HUDEP-2 (cell line): ENCODE measurements around the gene PRKCA.

Experiments used
- DNase-seq, 76 experiments: peaks; one replicate each; lab custom pipeline; 2025; ENCODE audit not compliant: unreplicated experiment in 76 of 76; lab: John Stamatoyannopoulos, UW

Gene PRKCA

GRCh38 chr17:66715076-66715675 is 412.8 kb downstream of the PRKCA start:
- DNase-seq, result no peak

- DNase-seq, result peak in 25 of 76 experiments; percentile 3 to 60 (median 25)
Observed at GRCh38 chr17:66715745-66716156, 413.3 kb downstream of the PRKCA start.

- no peak for DNase-seq
Observed at GRCh38 chr17:66716236-66717026, 414.0 kb downstream of the PRKCA start.

GRCh38 chr17:66717641-66718058 is 415.2 kb downstream of the PRKCA start:
- DNase-seq, result no peak

GRCh38 chr17:66720027-66720426 is 417.6 kb downstream of the PRKCA start:
- no peak for DNase-seq

- DNase-seq, result no peak
Observed at GRCh38 chr17:66720567-66720966, 418.2 kb downstream of the PRKCA start.

- DNase-seq, result no peak
Observed at GRCh38 chr17:66722341-66722740, 419.9 kb downstream of the PRKCA start.

GRCh38 chr17:66724581-66725341 is 422.3 kb downstream of the PRKCA start:
- DNase-seq, result no peak

- DNase-seq, result peak in 1 of 76 experiments; percentile 8
Observed at GRCh38 chr17:66725438-66725837, 423.0 kb downstream of the PRKCA start.

GRCh38 chr17:66725956-66726355 is 423.5 kb downstream of the PRKCA start:
- no peak for DNase-seq

- DNase-seq, result no peak
Observed at GRCh38 chr17:66726371-66726770, 424.0 kb downstream of the PRKCA start.

- no peak for DNase-seq
Observed at GRCh38 chr17:66726846-66727245, 424.4 kb downstream of the PRKCA start.

GRCh38 chr17:66727634-66728570 is 425.5 kb downstream of the PRKCA start:
- peak in 50 of 76 experiments; percentile 1 to 75 (median 26) for DNase-seq

GRCh38 chr17:66730461-66730923 is 428.1 kb downstream of the PRKCA start:
- no peak for DNase-seq

GRCh38 chr17:66733759-66734158 is 431.3 kb downstream of the PRKCA start:
- DNase-seq, result no peak

GRCh38 chr17:66734186-66734943 is 432.0 kb downstream of the PRKCA start:
- no peak for DNase-seq

- DNase-seq, result no peak
Observed at GRCh38 chr17:66737524-66737923, 435.1 kb downstream of the PRKCA start.

GRCh38 chr17:66738301-66738700 is 435.9 kb downstream of the PRKCA start:
- no peak for DNase-seq

- no peak for DNase-seq
Observed at GRCh38 chr17:66739553-66739952, 437.1 kb downstream of the PRKCA start.

- no peak for DNase-seq
Observed at GRCh38 chr17:66740226-66740625, 437.8 kb downstream of the PRKCA start.
